Left hindlimb (tissue), 1 donor: ENCODE data around the gene KRTAP4-11.
"Not testable (repeated sequence)": the region's sequence is repeated elsewhere in the genome, so short reads cannot be mapped to it uniquely, and the experiment has no call there.

Experiments
- DNase-seq: peaks from one replicate; pipeline ENCODE4 v3.0.0-alpha.2; 2018

KRTAP4-11 gene

GRCh38 chr17:41123292-41123990, 5.3 kb upstream of the KRTAP4-11 start:
- DNase-seq: not testable (repeated sequence)

DNA sequence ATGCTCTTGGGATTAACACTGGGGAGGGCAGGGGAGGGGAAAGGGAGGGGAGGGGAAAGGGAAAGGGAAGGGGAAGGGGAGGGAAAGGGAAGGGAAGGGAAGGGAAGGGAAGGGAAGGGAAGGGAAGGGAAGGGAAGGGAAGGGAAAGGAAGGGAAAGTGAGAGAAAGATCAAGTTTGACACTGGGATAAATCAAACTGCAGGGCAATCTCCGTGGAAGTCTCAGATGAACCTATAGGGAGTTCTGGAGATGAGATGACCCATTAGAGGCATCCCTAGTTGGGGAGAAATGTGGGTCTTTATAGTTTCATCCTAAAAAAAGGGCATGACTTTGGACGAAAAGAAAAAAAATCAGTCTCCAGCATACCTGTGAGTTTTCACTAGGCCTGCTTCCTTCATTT, 3.6 kb upstream of the KRTAP4-11 start:
- no peak for DNase-seq

DNA sequence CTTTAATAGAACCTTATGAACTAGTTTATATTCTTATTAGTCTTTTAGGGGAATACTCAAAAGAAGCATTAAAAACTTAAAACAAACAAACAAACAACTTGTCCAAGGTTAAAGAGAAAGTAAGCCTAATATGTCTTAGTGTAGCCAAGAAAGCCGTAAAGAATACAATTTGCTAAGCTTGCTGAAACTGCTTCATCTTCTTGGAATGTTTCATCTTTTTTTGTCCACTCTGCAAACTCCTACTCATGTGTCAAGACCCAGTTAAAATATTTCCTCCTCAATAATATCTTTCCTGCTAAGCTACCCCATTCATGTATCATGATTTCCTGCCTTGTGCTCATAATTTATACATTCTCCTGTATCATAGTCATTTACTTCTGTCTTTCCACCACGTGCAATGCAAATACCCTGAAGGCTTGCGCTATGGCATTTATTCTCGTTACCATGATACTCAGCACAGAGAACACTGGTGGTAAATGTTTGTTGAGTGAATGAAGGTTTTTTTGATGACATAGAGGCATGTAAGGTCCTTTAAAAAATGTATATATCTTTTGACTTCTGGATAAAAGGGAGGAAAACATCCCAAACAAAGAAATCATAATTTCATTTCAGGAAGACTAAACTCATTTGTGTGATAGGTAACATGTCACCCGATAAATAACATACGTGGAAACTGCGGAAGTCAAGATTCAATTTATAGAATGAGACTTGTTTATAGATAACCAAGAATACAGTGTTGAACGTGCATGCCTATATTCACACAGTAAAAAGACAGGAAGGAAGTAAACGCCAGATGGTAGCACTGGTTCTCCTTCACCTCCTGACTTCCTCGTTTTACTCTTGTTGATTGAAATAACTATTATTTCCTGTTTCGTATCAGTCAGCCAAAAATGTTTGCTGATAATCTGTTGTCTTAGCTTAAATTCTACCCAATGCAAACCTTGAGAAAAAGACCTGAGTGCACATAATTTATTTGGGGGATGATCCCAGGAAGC, 1.8 kb upstream of the KRTAP4-11 start:
- not testable (repeated sequence) for DNase-seq

- DNase-seq: no peak
These were observed 548 bp upstream of the KRTAP4-11 start for GRCh38 chr17:41118721-41119120.

DNA sequence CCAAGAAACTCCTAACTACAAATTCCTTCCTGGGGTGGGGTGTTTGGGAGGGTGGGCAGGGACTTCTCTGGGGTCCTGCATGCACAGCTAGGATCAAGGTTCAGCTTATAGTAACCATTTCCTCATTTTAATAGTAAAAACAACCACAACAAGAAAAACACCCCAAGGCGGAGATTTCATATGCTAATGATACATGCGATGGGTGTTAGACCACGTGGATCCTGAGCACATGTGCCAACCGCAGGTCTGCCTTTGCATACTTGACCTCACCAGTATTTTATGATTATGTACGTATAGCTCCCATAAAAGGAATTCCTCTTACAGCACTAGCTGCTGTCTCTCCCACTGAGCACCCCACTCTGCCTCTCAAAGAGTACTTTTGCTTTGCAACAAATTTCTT, 1.9 kb downstream of the KRTAP4-11 start:
- no peak for DNase-seq

GRCh38 chr17:41111151-41111885, 6.9 kb downstream of the KRTAP4-11 start:
- no peak for DNase-seq

DNA sequence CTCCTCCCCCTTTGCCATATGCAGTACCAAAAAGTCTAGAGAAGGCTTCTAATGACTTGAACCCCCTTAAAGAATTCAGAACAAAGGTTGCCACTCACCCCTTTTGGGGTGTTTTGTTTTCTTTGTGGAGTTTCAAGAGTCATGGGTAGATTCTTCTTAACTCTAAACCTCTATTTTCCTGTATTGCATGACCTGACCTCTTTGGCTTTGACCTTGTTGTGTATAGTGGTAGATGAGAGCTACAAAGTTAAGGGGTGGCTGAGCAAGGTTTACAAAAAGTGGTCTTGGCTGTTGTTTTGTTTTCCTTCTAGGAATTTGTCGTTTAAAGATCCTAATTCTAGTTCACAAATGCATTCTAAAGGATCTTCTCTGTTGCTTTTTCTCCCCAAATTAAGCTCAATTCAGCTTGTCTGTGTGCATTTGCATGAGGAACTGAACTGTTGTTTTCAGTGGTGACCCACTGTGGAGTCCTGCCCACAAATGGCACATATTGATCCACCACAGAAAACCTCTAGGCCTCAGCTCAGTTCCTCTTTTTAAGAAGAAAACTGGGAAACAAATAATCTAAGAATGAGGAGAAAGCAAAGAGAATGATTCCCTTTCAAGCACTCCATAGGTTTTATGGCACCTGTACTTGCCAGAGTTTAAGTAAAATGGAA, 9.3 kb downstream of the KRTAP4-11 start:
- not testable (repeated sequence) for DNase-seq

- no peak for DNase-seq
These were observed 10.2 kb downstream of the KRTAP4-11 start for GRCh38 chr17:41107941-41108450.

DNA sequence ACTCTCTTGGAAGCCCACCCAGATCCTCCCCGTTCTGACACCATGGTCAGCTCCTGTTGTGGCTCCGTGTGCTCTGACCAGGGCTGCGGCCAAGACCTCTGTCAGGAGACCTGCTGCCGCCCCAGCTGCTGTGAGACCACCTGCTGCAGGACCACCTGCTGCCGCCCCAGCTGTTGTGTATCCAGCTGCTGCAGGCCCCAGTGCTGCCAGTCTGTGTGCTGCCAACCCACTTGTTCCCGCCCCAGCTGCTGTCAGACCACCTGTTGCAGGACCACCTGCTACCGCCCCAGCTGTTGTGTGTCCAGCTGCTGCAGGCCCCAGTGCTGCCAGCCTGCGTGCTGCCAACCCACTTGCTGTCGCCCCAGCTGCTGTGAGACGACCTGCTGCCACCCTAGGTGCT, 12.8 kb downstream of the KRTAP4-11 start, which contains the start of gene KRTAP4-9:
TSS of gene KRTAP4-9 (plus strand) at position 43 of the 400 bp plus-strand sequence. CDS start at position 43, 0 bp downstream.
- DNase-seq: not testable (repeated sequence)

GRCh38 chr17:41104386-41105038, 13.7 kb downstream of the KRTAP4-11 start:
- not testable (repeated sequence) for DNase-seq

DNA sequence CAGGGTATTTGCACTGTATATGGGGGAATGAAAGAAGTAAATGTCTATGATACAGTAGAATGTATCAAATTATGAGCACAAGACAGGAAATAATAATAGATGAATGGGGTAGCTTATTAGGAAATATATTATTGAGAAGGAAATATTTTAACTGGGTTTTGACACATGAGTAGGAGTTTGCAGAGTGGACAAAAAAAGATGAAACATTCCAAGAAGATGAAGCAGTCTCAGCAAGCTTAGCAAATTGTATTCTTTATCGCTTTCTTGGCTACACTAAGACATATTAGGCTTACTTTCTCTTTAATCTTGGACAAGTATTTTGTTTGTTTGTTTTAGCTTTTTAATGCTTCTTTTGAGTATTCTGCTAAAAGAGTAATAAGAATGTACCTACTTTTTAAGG, 14.3 kb downstream of the KRTAP4-11 start:
- no peak for DNase-seq

GRCh38 chr17:41101586-41102259, 16.4 kb downstream of the KRTAP4-11 start, which contains the start of gene KRTAP4-16:
TSS of gene KRTAP4-16 (minus strand) at chr17:41102209. CDS start at chr17:41102209, 0 bp downstream.
- DNase-seq: no peak

DNA sequence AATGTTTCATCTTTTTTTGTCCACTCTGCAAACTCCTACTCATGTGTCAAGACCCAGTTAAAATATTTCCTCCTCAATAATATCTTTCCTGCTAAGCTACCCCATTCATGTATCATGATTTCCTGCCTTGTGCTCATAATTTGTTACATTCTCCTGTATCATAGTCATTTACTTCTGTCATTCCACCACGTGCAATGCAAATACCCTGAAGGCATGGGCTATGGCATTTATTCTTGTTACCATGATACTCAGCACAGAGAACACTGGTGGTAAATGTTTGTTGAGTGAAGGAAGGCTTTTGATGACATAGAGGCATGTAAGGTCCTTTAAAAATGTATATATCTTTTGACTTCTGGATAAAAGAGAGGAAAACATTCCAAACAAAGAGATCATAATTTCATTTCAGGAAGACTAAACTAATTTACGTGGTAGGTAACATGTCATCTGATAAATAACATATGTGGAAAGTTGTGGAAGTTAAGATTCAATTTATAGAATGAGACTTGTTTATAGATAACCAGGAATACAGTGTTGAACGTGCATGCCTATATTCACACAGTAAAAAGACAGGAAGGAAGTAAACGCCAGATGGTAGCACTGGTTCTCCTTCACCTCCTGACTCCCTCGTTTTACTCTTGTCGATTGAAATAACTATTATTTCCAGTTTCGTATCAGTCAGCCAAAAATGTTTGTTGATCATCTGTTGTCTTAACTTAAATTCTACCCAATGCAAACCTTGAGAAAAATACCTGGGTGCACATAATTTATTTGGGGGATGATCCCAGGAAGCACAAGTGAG, 18.3 kb downstream of the KRTAP4-11 start:
- DNase-seq: not testable (repeated sequence)

- no peak for DNase-seq
These were observed 19.7 kb downstream of the KRTAP4-11 start for GRCh38 chr17:41098481-41098880.

- no peak for DNase-seq
These were observed 20.1 kb downstream of the KRTAP4-11 start, which contains the start of gene KRTAP4-8 for GRCh38 chr17:41098042-41098441. TSS of gene KRTAP4-8 (minus strand) at chr17:41098142. CDS start at chr17:41098084, 58 bp downstream.

GRCh38 chr17:41096055-41096454, 22.1 kb downstream of the KRTAP4-11 start:
- DNase-seq: no peak

GRCh38 chr17:41088760-41089352, 29.3 kb downstream of the KRTAP4-11 start:
- DNase-seq: not testable (repeated sequence)

DNA sequence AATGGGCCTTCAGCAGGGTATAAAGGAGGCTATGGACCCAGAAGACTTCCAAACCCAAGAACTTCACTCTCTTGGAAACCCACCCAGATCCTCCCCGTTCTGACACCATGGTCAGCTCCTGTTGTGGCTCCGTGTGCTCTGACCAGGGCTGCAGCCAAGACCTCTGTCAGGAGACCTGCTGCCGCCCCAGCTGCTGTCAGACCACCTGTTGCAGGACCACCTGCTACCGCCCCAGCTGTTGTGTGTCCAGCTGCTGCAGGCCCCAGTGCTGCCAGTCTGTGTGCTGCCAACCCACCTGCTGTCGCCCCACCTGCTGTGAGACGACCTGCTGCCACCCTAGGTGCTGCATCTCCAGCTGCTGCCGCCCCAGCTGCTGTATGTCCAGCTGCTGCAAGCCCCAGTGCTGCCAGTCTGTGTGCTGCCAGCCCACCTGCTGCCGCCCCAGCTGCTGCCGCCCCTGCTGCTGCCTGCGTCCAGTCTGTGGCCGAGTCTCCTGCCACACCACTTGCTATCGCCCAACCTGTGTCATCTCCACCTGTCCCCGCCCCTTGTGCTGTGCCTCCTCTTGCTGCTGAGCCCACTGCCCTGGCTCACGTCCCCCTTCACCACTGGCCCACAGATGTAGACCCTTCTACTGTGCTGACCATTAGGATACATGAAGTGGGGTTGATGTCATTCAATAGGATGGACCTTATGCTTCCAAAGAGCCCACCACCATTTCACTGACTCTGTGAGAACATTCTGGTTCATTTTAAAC, 33.9 kb downstream of the KRTAP4-11 start, which contains the start of gene KRTAP4-7:
TSS of gene KRTAP4-7 (plus strand) at position 51 of the 757 bp plus-strand sequence. CDS start at position 108, 57 bp downstream.
- DNase-seq: not testable (repeated sequence)
